HCT116 (cell line): ENCODE results near the gene NFKBIA.

ENCODE experiments used
- CTCF ChIP-seq, 3 experiments: fragments of 200-600 bp in 1 of 3; sonication (generic) in 1 of 3; IDR thresholded peaks in 2 of 3; conservative IDR thresholded peaks in 1 of 3; 2 replicates each; pipeline ENCODE4 v1.5.1; 2012 to 2017; ENCODE audit warnings: low read depth in 2 of 3, low read length in 2 of 3, antibody characterized with exemption in 1 of 3, borderline replicate concordance in 1 of 3, control low read depth in 1 of 3, mild to moderate bottlenecking in 1 of 3, mixed read lengths in 1 of 3, mixed run types in 1 of 3, moderate library complexity in 1 of 3; ENCODE audit not compliant: insufficient read depth in 1 of 3
- EGR1 ChIP-seq: IDR thresholded peaks from 2 replicates; pipeline ENCODE4 v1.6.1; 2012; ENCODE audit warnings: low read depth
- ELF1 ChIP-seq: IDR thresholded peaks from 2 replicates; pipeline ENCODE4 v1.6.1; 2012; ENCODE audit warnings: low read depth, borderline replicate concordance
- EZH2 ChIP-seq: fragments of 200-600 bp; sonication (generic); IDR thresholded peaks from 2 replicates; pipeline ENCODE4 v1.6.1; 2017; ENCODE audit warnings: antibody characterized with exemption, mixed run types
- EZH2phosphoT487 ChIP-seq: fragments of 200-600 bp; IDR thresholded peaks from 2 replicates; pipeline ENCODE4 v1.6.1; 2018; ENCODE audit warnings: antibody characterized with exemption, borderline replicate concordance
- RAD21 ChIP-seq: IDR thresholded peaks from 2 replicates; pipeline ENCODE4 v1.6.1; 2012; ENCODE audit warnings: low read depth, mild to moderate bottlenecking
- SIN3A ChIP-seq: IDR thresholded peaks from 2 replicates; pipeline ENCODE4 v1.6.1; 2012; ENCODE audit warnings: low read depth
- TCF7L2 ChIP-seq: IDR thresholded peaks from 2 replicates; pipeline ENCODE4 v1.7.0; 2011; ENCODE audit warnings: borderline replicate concordance, inconsistent platforms; ENCODE audit not compliant: insufficient read depth, insufficient read length; ENCODE audit errors: extremely low read depth

DNA sequence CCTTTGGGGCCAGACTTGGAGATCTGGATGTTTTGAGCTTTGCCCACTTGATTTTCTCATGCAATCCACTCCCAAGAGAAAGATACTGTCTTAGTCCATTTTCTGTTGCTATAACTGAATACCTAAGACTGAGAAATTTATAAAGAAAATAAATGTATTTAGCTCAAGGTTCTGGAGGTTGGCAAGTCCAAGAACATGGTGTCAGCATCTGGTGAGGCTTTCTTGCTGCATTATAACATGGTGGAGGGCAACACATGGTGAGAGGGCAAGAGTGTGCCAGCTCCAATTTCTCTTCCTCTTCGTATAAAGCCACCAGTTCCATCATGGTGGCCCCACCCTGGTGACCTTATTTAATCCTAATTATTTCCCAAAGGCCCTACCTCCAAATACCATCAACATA lies 39.6 kb upstream of the NFKBIA start:
- TF ChIP-seq ELF1 (no peak), CTCF (IDR thresholded peaks at IDR 0.05 in 2 of 3, conservative IDR thresholded peaks at IDR 0.05 in 1 of 3; ENCODE audit: borderline replicate concordance in 1 of 3, insufficient read depth in 1 of 3, low read depth in 2 of 3, low read length in 2 of 3) (no peak), SIN3A (no peak), EGR1 (no peak), TCF7L2 (no peak), EZH2 (no peak), RAD21 (no peak), EZH2phosphoT487 (no peak)
